NOMO-1 treated with DMSO at 0.1 percent for 48 hours (cell line): Measurements from ENCODE around the gene NUDT21.
"Not testable (repeated sequence)": the region's sequence is repeated elsewhere in the genome, so short reads cannot be mapped to it uniquely, and the experiment has no call there.

ENCODE experiments used
- DNase-seq: peaks from one replicate; lab custom pipeline; 2025; ENCODE audit not compliant: unreplicated experiment; lab: John Stamatoyannopoulos, UW

Gene NUDT21

DNA sequence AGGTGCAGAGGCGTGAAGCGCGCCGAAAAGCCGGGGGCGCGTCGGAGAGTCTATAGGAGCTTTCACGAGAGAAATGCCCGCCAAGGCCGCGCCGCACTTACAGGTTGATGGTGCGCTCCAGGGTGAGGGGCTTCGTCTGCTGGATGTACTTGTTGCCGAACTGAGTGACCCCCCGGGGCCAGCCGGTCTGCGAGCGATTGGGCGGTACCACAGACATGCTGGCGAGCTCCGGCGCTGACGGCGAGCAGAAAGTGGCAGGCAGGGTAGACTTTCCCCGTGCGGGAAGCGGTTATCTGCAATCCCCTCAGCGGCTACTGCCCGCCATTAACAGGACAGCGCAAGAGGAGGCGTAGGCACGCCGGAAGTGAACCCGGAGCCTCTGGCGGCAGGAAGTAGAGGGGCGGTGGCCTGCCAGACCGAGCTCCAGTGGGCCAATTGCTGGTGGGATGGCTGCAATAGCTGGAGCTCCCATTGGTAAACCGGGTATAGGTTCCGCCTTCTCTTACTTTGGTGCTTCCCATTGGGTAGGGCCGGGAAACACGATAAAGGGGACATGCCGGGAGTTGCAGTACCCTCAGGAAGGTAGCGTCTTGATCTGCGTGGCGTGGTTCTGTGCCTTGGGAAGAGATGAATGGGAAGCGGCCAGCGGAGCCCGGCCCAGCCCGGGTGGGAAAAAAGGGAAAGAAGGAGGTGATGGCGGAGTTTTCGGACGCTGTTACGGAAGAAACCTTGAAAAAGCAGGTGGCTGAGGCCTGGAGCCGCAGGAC, at the start of gene NUDT21, which contains the start of gene OGFOD1:
Gene NUDT21, minus strand, starts transcription at position 347 of the 767 bp plus-strand sequence. Its CDS starts 130 bp downstream, at position 217.
Gene OGFOD1, plus strand, starts transcription at position 569 of the 767 bp plus-strand sequence. Its CDS starts 59 bp downstream, at position 628.
- peak; percentile 99 for DNase-seq

DNA sequence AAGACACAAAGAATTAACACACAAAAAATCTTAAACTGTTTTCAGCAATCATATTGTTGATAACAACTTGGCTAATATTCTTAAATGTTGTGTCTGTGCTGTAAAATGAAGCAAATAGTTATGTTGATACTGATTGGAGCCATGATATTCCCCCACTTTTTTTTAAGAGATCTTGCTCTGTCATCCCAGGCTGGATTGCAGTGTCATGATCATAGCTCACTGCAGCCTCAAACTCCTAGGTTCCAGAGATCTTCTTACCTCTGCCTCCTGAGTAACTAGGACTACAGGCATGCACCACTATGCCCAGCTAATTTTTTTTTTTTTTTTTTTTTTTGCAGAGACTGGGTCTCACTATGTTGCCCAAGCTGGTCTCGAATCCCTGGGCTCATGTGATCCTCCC, 42.7 kb upstream of the NUDT21 start:
- DNase-seq, result no peak

DNA sequence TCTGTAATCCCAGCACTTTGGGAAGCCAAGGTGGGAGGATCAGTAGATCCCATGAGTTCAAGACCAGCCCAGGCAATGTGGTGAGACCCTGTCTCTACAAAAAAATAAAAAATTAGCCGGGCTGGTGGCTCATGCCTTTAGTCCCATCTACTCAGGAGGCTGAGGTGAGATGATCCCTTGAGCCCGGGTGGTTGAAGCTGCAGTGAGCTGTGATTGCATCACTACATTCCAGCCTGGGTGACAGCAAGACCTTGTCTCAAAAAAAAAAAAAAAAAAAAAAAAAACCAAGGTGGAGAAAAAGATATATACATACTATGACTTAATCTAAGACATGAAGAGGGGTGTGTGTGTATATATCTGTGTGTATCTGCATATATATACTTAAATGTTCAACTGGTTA, 42.0 kb upstream of the NUDT21 start:
- DNase-seq, result no peak

DNA sequence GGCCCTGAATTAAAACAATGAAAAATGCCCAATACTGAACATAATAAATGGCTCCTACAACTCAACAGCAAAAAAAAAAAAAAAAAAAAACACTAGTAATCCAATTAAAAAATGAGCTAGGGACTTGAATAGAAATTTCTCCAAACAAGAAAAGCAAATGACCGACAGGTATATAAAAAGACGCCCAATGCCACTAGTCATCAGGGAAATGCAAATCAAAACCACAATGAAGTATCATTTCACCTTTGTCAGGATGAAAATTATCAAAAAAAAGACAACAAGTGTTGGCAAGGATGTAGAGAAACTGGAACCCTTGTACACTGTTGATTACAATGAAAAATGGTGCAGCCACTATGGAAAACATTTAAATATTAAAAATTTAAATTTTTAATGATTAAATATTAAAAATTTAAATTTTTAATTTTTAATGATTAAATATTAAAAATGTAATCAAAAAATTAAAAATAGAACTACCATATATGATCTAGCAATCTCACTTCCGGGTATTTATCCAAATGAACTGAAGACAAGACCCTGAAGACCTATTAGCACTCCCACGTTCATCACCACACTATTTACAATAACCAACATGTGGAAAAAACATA, 40.6 kb upstream of the NUDT21 start:
- no peak for DNase-seq

DNA sequence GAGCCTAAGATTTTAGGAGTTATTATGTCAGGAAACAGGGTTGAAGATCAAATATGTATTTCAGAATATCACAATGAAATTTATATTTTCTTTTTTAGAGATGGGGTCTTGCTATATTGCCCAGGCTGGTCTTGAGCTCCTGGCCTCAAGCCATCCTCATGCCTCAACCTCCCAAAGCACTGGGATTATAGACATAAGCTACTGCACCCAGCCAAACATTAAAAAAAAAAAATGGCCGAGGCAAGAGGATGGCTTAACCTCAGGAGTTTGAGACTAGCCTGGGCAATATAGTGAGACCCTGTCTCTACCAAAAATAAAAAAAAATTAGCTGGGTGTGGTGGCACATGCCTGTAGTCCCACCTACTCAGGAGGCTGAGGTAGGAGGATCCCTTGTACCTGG, 37.7 kb upstream of the NUDT21 start:
- DNase-seq, result not testable (repeated sequence)

DNA sequence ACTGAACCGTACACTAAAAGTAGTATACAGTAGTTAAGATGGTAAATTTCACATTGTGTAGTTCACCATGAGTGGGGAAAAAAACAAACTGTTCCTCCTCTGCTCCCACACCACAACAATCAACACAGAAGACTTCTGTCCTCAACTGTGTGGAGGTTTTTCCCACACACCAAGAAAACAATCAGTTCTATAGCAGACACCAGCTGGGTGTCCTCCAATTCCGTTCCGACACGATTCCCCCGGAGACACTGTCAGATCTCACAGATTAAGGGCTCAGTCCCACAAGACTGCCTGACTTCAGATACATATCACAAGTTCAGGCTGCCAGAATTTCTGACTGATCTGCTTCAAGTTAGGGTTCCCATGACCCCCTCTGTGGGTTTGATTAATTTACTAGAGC, 36.9 kb upstream of the NUDT21 start:
- no peak for DNase-seq

DNA sequence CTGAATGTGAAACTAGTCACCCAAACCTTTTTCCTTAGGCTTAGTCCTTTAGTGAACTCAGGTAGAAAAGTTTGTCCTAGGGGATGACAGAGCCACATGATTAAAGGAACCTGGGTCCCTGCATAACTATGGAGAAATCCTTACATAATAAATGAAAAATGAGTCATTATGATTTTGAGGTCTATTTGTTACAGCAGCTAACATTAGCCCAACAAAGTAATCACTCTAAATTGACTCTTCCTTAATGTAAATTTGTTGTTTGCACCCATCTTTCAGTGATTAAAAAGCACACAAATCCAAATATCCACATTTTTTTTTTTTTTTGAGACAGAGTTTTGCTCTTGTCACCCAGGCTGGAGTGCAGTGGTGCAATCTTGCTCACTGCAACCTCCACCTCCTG, 32.3 kb upstream of the NUDT21 start:
- no peak for DNase-seq

DNA sequence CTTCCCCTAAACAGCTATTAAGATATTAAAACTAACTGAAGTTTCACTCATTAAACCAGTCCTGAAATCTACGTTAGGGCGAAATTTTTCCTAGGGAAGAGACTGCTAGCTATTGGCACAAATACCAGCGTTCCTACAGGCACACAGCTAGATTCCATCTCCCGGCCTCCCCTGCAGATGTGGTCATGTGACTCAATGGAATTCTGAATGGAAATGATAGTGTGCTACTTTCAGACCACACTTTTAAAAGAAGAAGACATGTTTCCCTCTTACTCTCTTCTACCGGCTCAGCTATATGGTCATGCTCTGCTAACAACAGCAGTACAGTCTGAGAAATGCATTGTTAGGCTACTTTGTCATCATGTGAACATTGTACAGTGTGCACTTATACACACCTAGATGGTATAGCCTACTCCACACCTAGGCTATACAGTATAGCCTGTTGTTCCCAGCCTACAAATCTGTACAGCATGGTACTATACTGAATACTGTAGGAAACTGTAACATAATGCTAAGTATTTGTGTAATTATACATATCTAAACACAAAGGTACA, 31.6 kb upstream of the NUDT21 start:
- no peak for DNase-seq

DNA sequence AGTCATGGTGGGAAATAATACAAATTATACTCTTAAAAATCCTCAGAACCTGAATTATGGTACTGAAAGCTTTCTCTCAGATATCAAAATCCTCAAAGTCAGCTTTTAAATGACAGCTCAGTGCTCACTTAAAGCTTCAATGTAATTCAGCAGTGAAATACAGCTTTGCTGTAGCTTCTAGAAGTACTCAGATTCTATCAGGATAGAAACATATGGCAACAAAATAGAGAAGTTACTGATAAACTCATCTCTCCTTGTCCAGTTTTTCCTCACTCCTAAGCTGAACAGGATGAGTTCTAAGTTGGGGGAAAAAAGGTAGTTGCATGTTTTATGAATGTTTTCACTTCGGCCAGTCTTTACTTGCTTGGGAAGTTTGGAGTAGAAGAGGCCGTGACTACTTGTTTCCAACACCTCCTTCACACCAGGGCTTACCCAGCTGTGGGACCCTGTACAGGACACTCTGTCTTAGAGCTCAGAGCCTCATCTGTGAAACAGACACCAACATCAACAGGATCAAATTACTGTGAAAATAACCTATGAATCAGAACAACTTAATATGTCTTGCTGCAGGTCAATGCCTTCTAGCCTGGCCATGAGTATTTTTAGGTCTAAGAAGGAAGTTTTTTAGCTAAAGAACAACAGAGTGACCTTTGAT, 30.5 kb upstream of the NUDT21 start:
- DNase-seq, result no peak

DNA sequence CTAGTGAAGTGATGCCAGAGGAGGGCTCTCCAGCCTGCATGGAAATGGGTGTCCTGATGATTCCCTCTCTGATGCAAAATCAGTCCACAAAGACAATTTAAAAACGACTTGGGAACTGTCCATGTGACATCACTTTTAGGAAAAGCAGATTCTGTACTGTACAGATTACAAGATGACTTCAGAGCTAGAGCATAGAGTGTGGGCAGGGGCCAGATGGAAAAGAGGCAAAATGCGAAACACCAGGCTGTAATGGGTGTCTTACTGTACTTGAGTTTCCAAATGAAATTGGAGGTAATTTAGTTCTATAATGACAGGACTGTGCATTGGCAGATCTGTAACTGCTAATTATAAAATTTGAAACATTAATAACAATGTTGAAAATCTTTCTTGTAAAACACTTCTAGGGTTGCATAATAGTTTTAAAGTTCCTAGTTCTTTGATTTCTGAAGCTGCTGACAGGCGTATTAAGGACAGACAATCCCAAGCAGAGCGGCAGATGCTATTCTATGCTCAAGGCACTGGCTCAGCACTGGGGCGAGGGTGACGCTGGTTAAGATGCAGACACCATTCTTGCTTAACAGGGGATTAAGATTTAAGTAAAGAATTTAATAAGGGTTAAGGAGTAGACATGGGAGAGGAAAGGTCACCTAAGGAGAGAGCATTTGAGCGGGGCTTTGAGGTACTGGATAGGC, 29.8 kb upstream of the NUDT21 start:
- DNase-seq, result no peak

DNA sequence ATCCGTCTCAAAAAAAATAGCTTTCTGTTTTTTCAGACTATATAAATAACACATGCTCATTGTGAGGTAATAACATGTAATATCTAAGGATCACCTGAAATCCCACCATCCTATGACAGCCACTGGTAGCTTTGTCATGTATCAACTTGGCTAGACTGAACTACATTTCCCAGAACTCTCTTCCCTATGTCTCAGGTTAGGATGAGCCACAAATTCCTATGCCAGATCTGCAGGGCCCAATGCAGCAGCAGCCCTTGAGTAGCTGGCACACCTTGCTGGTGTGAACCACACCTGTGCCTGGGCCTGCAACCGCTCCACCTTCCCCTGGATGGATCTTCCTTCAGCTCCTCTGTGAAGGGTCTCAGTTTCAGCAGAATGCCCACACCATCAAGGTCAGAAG, 28.3 kb upstream of the NUDT21 start:
- no peak for DNase-seq

DNA sequence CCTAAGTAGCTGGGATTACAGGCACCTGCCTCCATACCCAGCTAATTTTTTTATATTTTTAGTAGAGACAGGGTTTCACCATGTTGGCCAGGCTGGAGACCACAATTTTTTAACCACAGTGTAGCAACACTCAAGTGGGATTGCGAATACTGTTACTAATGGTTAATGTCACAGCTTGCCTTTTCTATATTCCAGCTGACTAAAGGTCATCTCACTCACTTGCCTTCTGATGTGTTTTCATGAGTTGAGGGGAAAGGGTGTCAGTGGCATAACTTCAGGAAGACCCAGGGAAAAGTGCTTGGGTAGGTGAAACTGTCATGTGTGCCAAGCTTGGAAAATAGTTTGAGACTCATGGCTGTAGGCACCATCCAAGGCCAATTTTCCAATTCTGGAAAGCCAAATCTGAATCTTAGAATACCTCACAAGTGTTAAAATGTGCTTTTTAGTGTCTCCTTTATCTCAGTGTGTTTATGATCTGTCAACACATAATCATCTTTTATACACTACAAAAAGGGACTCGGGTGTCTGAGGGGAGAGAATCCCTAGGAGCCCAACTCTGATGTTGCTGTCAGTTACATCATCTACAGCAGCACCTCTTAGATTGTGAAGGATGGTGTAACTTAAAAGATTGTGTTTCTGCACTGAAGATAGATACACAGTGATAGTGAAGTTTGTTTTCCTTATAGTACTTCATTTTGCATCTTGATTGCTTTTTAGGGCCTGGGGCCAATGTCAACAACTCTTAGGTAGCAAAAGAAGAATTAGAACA, 27.3 kb upstream of the NUDT21 start:
- DNase-seq, result peak; percentile 15

DNA sequence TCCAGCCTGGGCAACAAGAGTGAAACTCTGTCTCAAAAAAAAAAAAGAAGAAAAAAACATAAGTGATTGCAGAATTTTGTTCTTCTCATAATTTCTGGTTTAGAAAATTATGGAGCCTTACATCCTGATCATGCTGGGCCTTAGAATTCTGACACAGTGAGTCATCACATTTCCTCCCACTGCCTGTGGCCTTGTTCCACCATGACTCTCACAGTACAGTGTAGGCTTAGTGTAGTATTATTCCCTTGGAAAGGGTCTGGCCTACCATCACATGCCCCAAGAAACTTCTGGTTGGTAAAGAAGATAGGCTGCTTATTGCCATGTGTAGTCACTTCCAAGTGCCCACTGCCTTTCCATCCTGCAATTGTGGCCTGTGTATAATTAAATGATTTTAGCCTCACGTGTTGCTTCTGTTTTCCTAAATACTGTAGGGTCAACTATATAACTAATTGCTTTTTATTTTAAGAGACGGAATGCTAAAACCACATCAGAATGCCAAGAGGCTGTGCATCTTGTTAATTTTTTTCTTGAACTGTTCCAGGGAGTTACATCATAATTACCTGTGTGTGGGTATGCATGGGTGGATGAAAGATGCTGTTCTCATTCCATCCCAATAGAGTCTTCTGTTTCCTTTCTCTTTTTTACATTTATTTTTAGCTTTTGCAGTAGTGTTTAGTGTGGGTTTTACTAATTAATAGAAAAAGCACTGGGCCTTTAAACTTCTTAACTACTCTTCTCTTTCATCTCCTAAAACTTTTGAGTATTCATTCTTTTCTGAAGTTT, 26.2 kb upstream of the NUDT21 start:
- peak; percentile 24 for DNase-seq

DNA sequence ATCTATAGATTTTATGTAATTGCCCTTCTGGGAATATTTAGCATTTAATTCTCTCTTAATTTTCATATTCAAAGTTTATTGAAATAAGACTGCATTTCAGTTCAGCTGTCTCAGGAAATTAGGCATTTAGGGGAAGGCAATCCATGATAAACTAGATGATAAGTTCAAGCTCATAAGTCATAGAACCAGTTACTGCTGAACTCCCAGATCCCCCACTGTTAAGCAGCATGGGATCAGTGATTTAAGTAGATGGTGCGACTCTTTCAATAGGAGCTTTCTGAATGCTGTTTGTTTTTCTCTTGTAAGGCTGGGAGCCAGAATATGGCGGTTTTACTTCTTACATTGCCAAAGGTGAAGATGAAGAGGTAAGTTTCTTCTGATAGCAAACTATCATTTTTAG, 24.1 kb upstream of the NUDT21 start:
- DNase-seq, result no peak

DNA sequence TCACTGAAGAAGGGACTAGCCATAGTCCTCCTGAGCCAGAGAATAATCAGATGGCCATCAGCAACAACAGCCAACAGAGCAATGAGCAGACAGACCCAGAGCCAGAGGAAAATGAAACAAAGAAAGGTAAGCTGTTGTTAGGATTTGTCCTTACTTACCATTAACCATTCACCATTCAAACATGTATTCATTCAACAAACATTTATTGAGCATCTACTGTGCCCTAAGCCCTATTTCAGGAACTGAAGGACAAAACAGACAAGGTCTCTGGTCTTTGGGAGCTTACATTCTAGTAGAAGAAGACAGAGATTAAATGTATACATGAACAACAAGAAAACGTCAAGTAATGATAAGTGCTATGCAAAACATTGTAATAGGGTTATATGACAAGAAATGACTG, 19.5 kb upstream of the NUDT21 start:
- DNase-seq, result no peak

DNA sequence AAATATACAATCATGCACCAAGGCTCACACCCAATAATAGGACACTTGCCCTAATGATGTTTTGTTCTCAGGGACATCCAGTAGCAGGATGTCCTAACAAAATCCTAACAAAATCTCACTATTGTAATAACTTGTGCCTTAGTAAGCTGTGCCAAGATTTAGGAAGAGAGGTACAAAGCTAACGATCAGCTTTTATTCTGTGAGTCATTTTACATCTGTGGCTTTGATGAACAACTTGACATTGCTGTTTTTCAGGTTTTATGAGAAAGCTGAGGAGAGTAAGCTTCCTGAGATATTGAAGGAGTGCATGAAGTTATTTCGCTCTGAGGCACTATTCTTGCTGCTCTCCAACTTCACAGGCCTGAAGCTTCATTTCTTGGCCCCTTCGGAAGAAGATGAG, 19.1 kb upstream of the NUDT21 start:
- DNase-seq, result no peak

DNA sequence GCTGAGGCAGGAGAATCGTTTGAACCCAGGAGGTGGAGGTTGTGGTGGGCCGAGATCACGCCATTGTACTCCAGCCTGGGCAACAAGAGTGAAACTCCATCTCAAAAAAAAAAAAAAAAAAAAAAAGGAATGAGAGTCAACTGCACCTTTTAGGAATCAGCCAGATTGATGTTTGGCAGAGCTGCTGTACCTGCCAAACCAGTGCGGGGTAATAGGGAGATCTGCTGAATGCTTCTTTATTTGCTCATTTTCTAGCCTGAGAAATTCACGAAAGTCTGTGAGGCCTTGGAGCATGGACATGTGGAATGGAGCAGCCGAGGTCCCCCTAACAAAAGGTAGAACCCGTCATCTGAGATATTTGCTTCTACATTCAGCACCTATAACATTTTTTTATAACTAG, 18.6 kb upstream of the NUDT21 start:
- DNase-seq, result no peak

DNA sequence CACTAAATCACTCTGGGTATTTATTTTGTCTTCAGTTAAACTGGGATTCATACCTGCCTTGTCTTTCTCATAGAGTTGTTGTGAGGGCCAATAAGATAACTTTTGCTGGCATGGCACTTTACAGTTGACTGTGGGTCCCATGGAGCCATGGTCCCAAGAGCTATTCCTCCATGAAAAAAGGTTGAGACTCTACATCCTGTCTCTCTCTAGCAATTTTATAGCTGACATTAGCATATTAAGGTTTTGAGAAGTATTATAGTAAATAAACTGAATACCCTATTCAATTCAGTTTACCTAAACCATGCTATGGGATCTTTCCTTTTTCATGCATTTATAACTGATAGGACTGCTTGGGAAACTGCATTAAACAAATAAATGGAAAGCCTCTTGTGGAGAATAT, 17.7 kb upstream of the NUDT21 start:
- no peak for DNase-seq

DNA sequence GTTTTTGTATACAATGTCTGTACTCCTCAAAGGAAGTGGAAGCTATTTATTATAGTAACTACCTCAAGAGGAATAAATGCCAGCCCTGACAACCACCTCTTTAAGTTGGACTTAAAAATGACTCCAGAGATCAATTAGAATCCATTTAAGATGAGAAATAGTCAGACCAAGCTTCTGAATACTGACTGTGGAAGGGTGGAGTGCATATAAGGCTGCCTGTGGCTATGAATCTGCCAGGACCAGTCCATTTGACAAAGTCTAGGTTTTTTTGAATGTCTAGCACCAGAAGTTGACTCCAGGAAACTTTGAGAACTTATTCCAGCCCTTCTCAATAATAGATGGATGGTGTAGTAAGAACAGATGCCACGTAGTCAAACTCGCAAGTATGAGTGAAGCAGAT, 15.2 kb upstream of the NUDT21 start:
- no peak for DNase-seq

DNA sequence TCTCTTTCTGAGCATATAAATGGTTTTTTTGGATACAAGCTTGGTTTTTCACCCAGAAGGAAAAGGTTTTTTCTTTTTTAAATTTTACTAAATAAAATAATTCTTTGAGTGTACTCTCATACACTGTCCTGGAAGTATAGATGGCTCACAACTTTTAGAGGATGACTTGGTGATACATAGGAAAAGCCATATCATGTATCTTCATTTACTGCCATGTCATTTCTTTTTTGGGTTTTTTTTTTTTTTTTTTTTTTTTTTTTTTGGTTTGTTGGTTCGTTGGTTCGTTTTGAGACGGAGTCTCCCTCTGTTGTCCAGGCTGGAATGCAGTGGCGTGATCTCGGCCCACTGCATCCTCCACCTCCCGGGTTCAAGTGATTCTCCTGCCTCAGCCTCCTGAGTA, 12.0 kb upstream of the NUDT21 start:
- DNase-seq, result no peak
